Endothelial cell of umbilical vein (primary cell): Measurements from ENCODE around the gene TOR4A. TPM values are rescaled to one million over a fixed set of nuclear protein-coding genes. Genes with fewer than 3 reads are reported as not detected.

Source experiments
- BruUV-seq: library from RNA; stranded (reverse); fragments of 400-500 nt; replicated peaks from 2 replicates; lab custom pipeline; 2021; lab: Mats Ljungman, UMichigan
- CTCF ChIA-PET: fragments of 300-600, 350-600 bp; sonication (Branson Sonifier 250); formaldehyde crosslinking; loops from one replicate; lab custom pipeline; 2021; ENCODE audit warnings: antibody characterized with exemption, inconsistent platforms; lab: Charles Lee
- POLR2A ChIA-PET: fragments of 300-600, 350-600 bp; sonication (Branson Sonifier 250); formaldehyde crosslinking; loops from one replicate; lab custom pipeline; 2021; ENCODE audit warnings: antibody characterized with exemption, inconsistent platforms; lab: Charles Lee
- DNase-seq: peaks from one replicate; pipeline ENCODE4 v3.0.0-alpha.2; 2011; ENCODE audit warnings: low read depth, low spot score
- FAIRE-seq: peaks from 2 replicates; lab custom pipeline; 2011; peaks lifted over from hg19 to GRCh38; lab: Jason Lieb, UNC
- H2AFZ ChIP-seq: 2 replicates; pipeline ENCODE4 v1.6.0; 2012; ENCODE audit warnings: low read depth, low read length, control low read depth, inconsistent platforms
- H3K27ac ChIP-seq: 2 replicates; pipeline ENCODE4 v1.5.1; 2011; ENCODE audit warnings: low read depth, mild to moderate bottlenecking, control low read depth, low read length, moderate library complexity; ENCODE audit not compliant: insufficient read depth
- H3K27me3 ChIP-seq, 2 experiments: 2 replicates each; pipeline versions ENCODE4 v1.6.0 to v1.6.1; 2011; ENCODE audit warnings: low read length in 2 of 2, mixed read lengths in 1 of 2; ENCODE audit not compliant: control insufficient read depth in 2 of 2, insufficient read depth in 2 of 2
- H3K36me3 ChIP-seq, 2 experiments: 2 replicates in 1 of 2; 3 replicates in 1 of 2; pipeline ENCODE4 v1.5.1; 2011; ENCODE audit warnings: low read length in 2 of 2, mild to moderate bottlenecking in 1 of 2, moderate library complexity in 1 of 2; ENCODE audit not compliant: control insufficient read depth in 2 of 2, insufficient read depth in 2 of 2; ENCODE audit errors: extremely low read depth in 1 of 2
- H3K4me1 ChIP-seq: 3 replicates; pipeline ENCODE4 v1.5.1; 2011; ENCODE audit warnings: mild to moderate bottlenecking, low read length; ENCODE audit not compliant: control insufficient read depth, insufficient read depth; ENCODE audit errors: extremely low read depth
- H3K4me2 ChIP-seq: 2 replicates; pipeline ENCODE4 v1.6.1; 2011; ENCODE audit warnings: low read length, control low read depth, mixed read lengths; ENCODE audit not compliant: insufficient read depth
- H3K4me3 ChIP-seq, 3 experiments: fragments of 200-600 bp in 1 of 3; sonication (generic), shearing (Covaris generic) in 1 of 3; replicated peaks in 1 of 3; 2 replicates each; pipeline ENCODE4 v1.5.1; 2011 to 2016; ENCODE audit warnings: control low read depth in 3 of 3, low read length in 3 of 3, mild to moderate bottlenecking in 2 of 3, inconsistent platforms in 1 of 3, low read depth in 1 of 3, moderate library complexity in 1 of 3; ENCODE audit not compliant: insufficient read depth in 1 of 3
- H3K79me2 ChIP-seq: 2 replicates; pipeline ENCODE4 v1.6.0; 2012; ENCODE audit warnings: low read length, inconsistent platforms; ENCODE audit not compliant: control insufficient read depth, insufficient read depth
- H3K9ac ChIP-seq: replicated peaks from 2 replicates; pipeline ENCODE3; 2011; ENCODE audit warnings: low read length, control low read depth; ENCODE audit not compliant: insufficient read depth; ENCODE audit errors: extremely low read depth
- H3K9me1 ChIP-seq: replicated peaks from 3 replicates; pipeline ENCODE4 v1.6.0; 2011; ENCODE audit warnings: mild to moderate bottlenecking, low read length; ENCODE audit not compliant: control insufficient read depth, insufficient read depth; ENCODE audit errors: extremely low read depth
- H3K9me3 ChIP-seq: replicated peaks from 2 replicates; pipeline ENCODE4 v1.5.1; 2012; ENCODE audit warnings: low read length, inconsistent platforms; ENCODE audit not compliant: control insufficient read depth, insufficient read depth
- H4K20me1 ChIP-seq: replicated peaks from 2 replicates; pipeline ENCODE3; 2011; ENCODE audit warnings: mild to moderate bottlenecking, low read length; ENCODE audit not compliant: control insufficient read depth, insufficient read depth; ENCODE audit errors: extremely low read depth
- CTCF ChIP-seq, 2 donors: IDR thresholded peaks; 1 replicate in 1 of 2; 2 replicates in 1 of 2; pipeline ENCODE4 v1.5.1; 2011; ENCODE audit warnings: low read length in 2 of 2, mild to moderate bottlenecking in 2 of 2, moderate library complexity in 2 of 2, control low read depth in 1 of 2, inconsistent platforms in 1 of 2, low read depth in 1 of 2; ENCODE audit not compliant: insufficient read depth in 1 of 2; ENCODE audit errors: extremely low read depth in 1 of 2
- EZH2 ChIP-seq: IDR thresholded peaks from 2 replicates; pipeline ENCODE4 v1.6.1; 2012; ENCODE audit warnings: borderline replicate concordance, low read depth, mild to moderate bottlenecking, moderate library complexity, low read length, inconsistent platforms; ENCODE audit not compliant: severe bottlenecking
- GATA2 ChIP-seq: IDR thresholded peaks from 2 replicates; pipeline ENCODE4 v1.7.0; 2011; ENCODE audit warnings: low read depth, mild to moderate bottlenecking, moderate library complexity, mixed read lengths, low read length; ENCODE audit not compliant: insufficient read length, insufficient read depth
- MAX ChIP-seq: IDR thresholded peaks from 2 replicates; pipeline ENCODE4 v1.6.1; 2011; ENCODE audit not compliant: insufficient read depth, insufficient read length
- MYC ChIP-seq: IDR thresholded peaks from one replicate; pipeline ENCODE4 v1.6.1; 2011; ENCODE audit warnings: mild to moderate bottlenecking, low read depth, low read length
- POLR2AphosphoS5 ChIP-seq: IDR thresholded peaks from 2 replicates; pipeline ENCODE4 v1.6.1; 2012; ENCODE audit warnings: low read depth, mild to moderate bottlenecking, control low read depth, low read length, moderate library complexity; ENCODE audit not compliant: insufficient read depth
- dilution Hi-C: fragments of 300-500 bp; cut with MboI; formaldehyde crosslinking; loops from one replicate; pipeline ENCODE4 v1.15.0; 2019; ENCODE audit warnings: low sequenced_read_pairs; ENCODE audit not compliant: extremely low pct_ligation_motif_present
- intact Hi-C: fragments of 100-400 bp; cut with micrococcal nuclease; formaldehyde crosslinking; loops from one replicate; pipeline ENCODE4 v1.10.0; 2022
- polyA plus RNA-seq, 4 experiments: library from polyadenylated mRNA; depleted of rRNA in 3 of 4; stranded (reverse) in 3 of 4; unstranded in 1 of 4; fragments of >200 nt; gene quantifications; 2 replicates each; pipeline versions ENCODE4 v1.2.1 to v1.2.3, GENCODE V29; 2011 to 2012; ENCODE audit warnings: missing spikeins in 1 of 4
- total RNA-seq: library from RNA; stranded (reverse); gene quantifications from 2 replicates; pipeline ENCODE4 v1.2.3, GENCODE V29; 2021

TOR4A gene
- total and polyA plus RNA-seq, 2 donors (not counting 3 experiments of a cell fraction or from before 2014, with no cell fraction given): 32.4 to 48.0 TPM

- Histone ChIP-seq H3K9ac (no peak overlapping the region), H3K9me3 (no peaks in the 10 kb centered on the region), H3K27me3 (peaks cover 0 to 4% of the 10 kb centered on the region in 2 experiments), H3K79me2 (no peaks in the 10 kb centered on the region), H3K4me2 (no peak overlapping the region), H3K27ac (no peak overlapping the region), H3K4me1 (peaks cover 18% of the 10 kb centered on the region), H4K20me1 (no peaks in the 10 kb centered on the region), H2AFZ (no peak overlapping the region), H3K36me3 (no peaks in the 10 kb centered on the region), H3K4me3 (no peak overlapping the region), H3K9me1 (no peaks in the 10 kb centered on the region)
- intact Hi-C loops: no loop called here
- no peak for TF ChIP-seq CTCF (IDR thresholded peaks at IDR 0.05; ENCODE audit: extremely low read depth in 1 of 2, insufficient read depth in 1 of 2, low read depth in 1 of 2, low read length in 2 of 2)
- no peak for TF ChIP-seq GATA2
- no peak for TF ChIP-seq MYC
- TF ChIP-seq MAX: no peak
- no peak for TF ChIP-seq POLR2AphosphoS5
- no peak for TF ChIP-seq EZH2
- FAIRE-seq: no peak
- BruUV-seq: no TSS peak
- ChIA-PET POLR2A (no interaction called here), CTCF (interaction anchor here (0.8 kb wide), 1 partner anchor 19 kb away, joined by 5 read pairs; no protein-coding TSS in a partner anchor)
- dilution Hi-C loops: no loop called here
- DNase-seq: no peak
These were observed 46.2 kb downstream of the TOR4A start for GRCh38 chr9:137323531-137324331.
